Mononuclear cell (primary cell): Measurements from ENCODE around the gene ANXA11. TPM values are rescaled to one million over a fixed set of nuclear protein-coding genes. Genes with fewer than 3 reads are reported as not detected.
"Not testable (repeated sequence)": the region's sequence is repeated elsewhere in the genome, so short reads cannot be mapped to it uniquely, and the experiment has no call there.

Source experiments
- H3K27me3 ChIP-seq: 2 replicates; pipeline ENCODE4 v1.6.0; 2011; ENCODE audit warnings: low read length, control low read depth; ENCODE audit not compliant: insufficient read depth
- H3K4me1 ChIP-seq: 2 replicates; pipeline ENCODE4 v1.5.1; 2011; ENCODE audit warnings: mild to moderate bottlenecking, low read length, control low read depth; ENCODE audit not compliant: insufficient read depth
- H3K4me3 ChIP-seq: 2 replicates; pipeline ENCODE4 v1.5.1; 2011; ENCODE audit warnings: mild to moderate bottlenecking, low read length, moderate library complexity
- H3K9me3 ChIP-seq: 2 replicates; pipeline ENCODE4 v1.5.1; 2011; ENCODE audit warnings: low read depth, mild to moderate bottlenecking, control low read depth, low read length
- total RNA-seq: library from RNA; depleted of rRNA; stranded (reverse); fragments of >200 nt; gene quantifications from one replicate; pipeline ENCODE4 v1.2.3, GENCODE V29; 2012

ANXA11 gene
- total RNA-seq, 1 donor: 61.6 TPM

GRCh38 chr10:80154978-80155695, 50.2 kb downstream of the ANXA11 start:
- Histone ChIP-seq H3K27me3 (no peaks in the 10 kb centered on the region), H3K4me1 (peaks cover 11% of the 10 kb centered on the region), H3K4me3 (no peak overlapping the region), H3K9me3 (no peaks in the 10 kb centered on the region)

- H3K27me3 ChIP-seq: no peaks in the 10 kb centered on the region
- H3K4me3 ChIP-seq: no peak overlapping the region
- H3K9me3 ChIP-seq: no peaks in the 10 kb centered on the region
- peaks cover 9% of the 10 kb centered on the region for H3K4me1 ChIP-seq
Measured at GRCh38 chr10:80154626-80154977, 50.7 kb downstream of the ANXA11 start.

GRCh38 chr10:80153460-80153859, 51.9 kb downstream of the ANXA11 start:
- Histone ChIP-seq H3K9me3 (no peaks in the 10 kb centered on the region), H3K4me1 (no peaks in the 10 kb centered on the region), H3K27me3 (no peaks in the 10 kb centered on the region), H3K4me3 (no peak overlapping the region)

- Histone ChIP-seq H3K4me3 (no peak overlapping the region), H3K27me3 (no peaks in the 10 kb centered on the region), H3K4me1 (no peaks in the 10 kb centered on the region), H3K9me3 (no peaks in the 10 kb centered on the region)
Measured at GRCh38 chr10:80152820-80153219, 52.5 kb downstream of the ANXA11 start.

- no peaks in the 10 kb centered on the region for H3K9me3 ChIP-seq
- H3K4me1 ChIP-seq: no peaks in the 10 kb centered on the region
- H3K4me3 ChIP-seq: no peak overlapping the region
- H3K27me3 ChIP-seq: no peaks in the 10 kb centered on the region
Measured at GRCh38 chr10:80150172-80150571, 55.2 kb downstream of the ANXA11 start.

GRCh38 chr10:80149123-80149522, 56.2 kb downstream of the ANXA11 start:
- Histone ChIP-seq H3K9me3 (no peaks in the 10 kb centered on the region), H3K4me3 (no peak overlapping the region), H3K4me1 (peaks cover 10% of the 10 kb centered on the region), H3K27me3 (no peaks in the 10 kb centered on the region)

- Histone ChIP-seq H3K4me3 (no peak overlapping the region), H3K4me1 (peaks cover 14% of the 10 kb centered on the region), H3K9me3 (no peaks in the 10 kb centered on the region), H3K27me3 (no peaks in the 10 kb centered on the region)
Measured at GRCh38 chr10:80148166-80148805, 57.1 kb downstream of the ANXA11 start.

GRCh38 chr10:80146918-80147317, 58.4 kb downstream of the ANXA11 start:
- Histone ChIP-seq H3K4me1 (peaks cover 14% of the 10 kb centered on the region), H3K4me3 (no peak overlapping the region), H3K9me3 (no peaks in the 10 kb centered on the region), H3K27me3 (no peaks in the 10 kb centered on the region)

- not testable (repeated sequence) for H3K27me3 ChIP-seq, H3K4me3 ChIP-seq, H3K9me3 ChIP-seq
- H3K4me1 ChIP-seq: peaks cover 14% of the 10 kb centered on the region
Measured at GRCh38 chr10:80145406-80146308, 59.7 kb downstream of the ANXA11 start.

GRCh38 chr10:80144696-80145131, 60.6 kb downstream of the ANXA11 start:
- H3K27me3 ChIP-seq: no peaks in the 10 kb centered on the region
- no peaks in the 10 kb centered on the region for H3K9me3 ChIP-seq
- peaks cover 14% of the 10 kb centered on the region for H3K4me1 ChIP-seq
- no peak overlapping the region for H3K4me3 ChIP-seq

GRCh38 chr10:80144067-80144695, 61.2 kb downstream of the ANXA11 start:
- Histone ChIP-seq H3K4me1 (peaks cover 14% of the 10 kb centered on the region), H3K4me3 (no peak overlapping the region), H3K9me3 (no peaks in the 10 kb centered on the region), H3K27me3 (no peaks in the 10 kb centered on the region)

- Histone ChIP-seq H3K9me3 (no peaks in the 10 kb centered on the region), H3K27me3 (no peaks in the 10 kb centered on the region), H3K4me3 (no peak overlapping the region), H3K4me1 (peaks cover 14% of the 10 kb centered on the region)
Measured at GRCh38 chr10:80141696-80142460, 63.5 kb downstream of the ANXA11 start.

GRCh38 chr10:80140251-80140650, 65.1 kb downstream of the ANXA11 start:
- Histone ChIP-seq H3K4me1 (peaks cover 14% of the 10 kb centered on the region), H3K27me3 (no peaks in the 10 kb centered on the region), H3K4me3 (no peak overlapping the region), H3K9me3 (no peaks in the 10 kb centered on the region)

GRCh38 chr10:80139265-80139664, 66.1 kb downstream of the ANXA11 start:
- H3K27me3 ChIP-seq: no peaks in the 10 kb centered on the region
- no peaks in the 10 kb centered on the region for H3K9me3 ChIP-seq
- no peak overlapping the region for H3K4me3 ChIP-seq
- peaks cover 6% of the 10 kb centered on the region for H3K4me1 ChIP-seq
